Neural cell (in vitro differentiated cells): Measurements from ENCODE around the gene SGCD. TPM values are rescaled to one million over a fixed set of nuclear protein-coding genes. Genes with fewer than 3 reads are reported as not detected.

Source experiments
- H2AFZ ChIP-seq: fragments of 200-600, 300-800 bp; sonication (generic), shearing (Covaris generic); 2 replicates; pipeline ENCODE4 v1.6.0; 2014; ENCODE audit warnings: low read depth, mild to moderate bottlenecking, antibody characterized with exemption, low read length, moderate library complexity
- H3F3A ChIP-seq: fragments of 200-600 bp; shearing (Covaris generic); 2 replicates; pipeline ENCODE4 v1.6.1; 2016; ENCODE audit warnings: mild to moderate bottlenecking, moderate library complexity, mixed read lengths, antibody characterized with exemption, low read length; ENCODE audit not compliant: insufficient read depth, poor library complexity, severe bottlenecking
- H3K27ac ChIP-seq: fragments of 200-600, 300-800 bp; sonication (generic), shearing (Covaris generic); 2 replicates; pipeline ENCODE4 v1.5.1; 2014; ENCODE audit warnings: mild to moderate bottlenecking, low read length, moderate library complexity
- H3K27me3 ChIP-seq: fragments of 300-800, 200-600 bp; sonication (generic), shearing (Covaris generic); 2 replicates; pipeline ENCODE4 v1.6.0; 2014; ENCODE audit warnings: mild to moderate bottlenecking, low read depth, low read length, moderate library complexity; ENCODE audit not compliant: insufficient read depth
- H3K36me3 ChIP-seq: fragments of 300-800, 200-600 bp; sonication (generic), shearing (Covaris generic); 2 replicates; pipeline ENCODE4 v1.5.1; 2014; ENCODE audit warnings: mild to moderate bottlenecking, antibody characterized with exemption, low read length, moderate library complexity; ENCODE audit not compliant: insufficient read depth
- H3K4me2 ChIP-seq: fragments of 300-800, 200-600 bp; sonication (generic), shearing (Covaris generic); 2 replicates; pipeline ENCODE4 v1.6.0; 2014; ENCODE audit warnings: mild to moderate bottlenecking, low read length
- H3K4me3 ChIP-seq: fragments of 300-800, 200-600 bp; sonication (generic), shearing (Covaris generic); 2 replicates; pipeline ENCODE4 v1.5.1; 2014; ENCODE audit warnings: mild to moderate bottlenecking, low read length, moderate library complexity
- H3K79me2 ChIP-seq: fragments of 200-600 bp; shearing (Covaris generic); replicated peaks from 2 replicates; pipeline ENCODE4 v1.6.0; 2014; ENCODE audit warnings: mild to moderate bottlenecking, low read length, moderate library complexity; ENCODE audit not compliant: insufficient read depth
- H3K9ac ChIP-seq: fragments of 300-800, 200-600 bp; sonication (generic), shearing (Covaris generic); 2 replicates; pipeline ENCODE4 v1.6.1; 2016; ENCODE audit warnings: mild to moderate bottlenecking, low read length, mixed read lengths
- H3K9me2 ChIP-seq: fragments of 200-600 bp; shearing (Covaris generic); 2 replicates; pipeline ENCODE4 v1.6.1; 2016; ENCODE audit warnings: mild to moderate bottlenecking, low read length, mixed read lengths; ENCODE audit not compliant: insufficient read depth
- H3K9me3 ChIP-seq: fragments of 200-600, 300-800 bp; sonication (generic), shearing (Covaris generic); 2 replicates; pipeline ENCODE4 v1.6.1; 2016; ENCODE audit warnings: mild to moderate bottlenecking, mixed run types, low read length, moderate library complexity, mixed read lengths
- H4K20me1 ChIP-seq: fragments of 200-600 bp; shearing (Covaris generic); 2 replicates; pipeline ENCODE4 v1.6.1; 2016; ENCODE audit warnings: mild to moderate bottlenecking, mixed run types; ENCODE audit not compliant: insufficient read depth
- EP300 ChIP-seq: fragments of 450-650 bp; conservative IDR thresholded peaks from 2 replicates; pipeline ENCODE4 v1.6.1; 2014; ENCODE audit warnings: antibody characterized with exemption, mild to moderate bottlenecking, moderate library complexity; ENCODE audit not compliant: poor library complexity, severe bottlenecking
- EZH2 ChIP-seq: fragments of 200-600, 300-800 bp; shearing (Covaris generic), sonication (generic); IDR thresholded peaks from 2 replicates; pipeline ENCODE4 v1.6.1; 2014; ENCODE audit warnings: antibody characterized with exemption, low read length, borderline replicate concordance, mild to moderate bottlenecking; ENCODE audit not compliant: insufficient read depth, poor library complexity, severe bottlenecking
- MXI1 ChIP-seq: fragments of 450-650 bp; conservative IDR thresholded peaks from 2 replicates; pipeline ENCODE4 v1.6.1; 2014; ENCODE audit warnings: antibody characterized with exemption, mild to moderate bottlenecking; ENCODE audit not compliant: poor library complexity, severe bottlenecking
- POLR2AphosphoS5 ChIP-seq: IDR thresholded peaks from 2 replicates; pipeline ENCODE4 v1.6.1; 2012
- RAD21 ChIP-seq: fragments of 450-650 bp; conservative IDR thresholded peaks from 2 replicates; pipeline ENCODE4 v1.6.1; 2014; ENCODE audit warnings: antibody characterized with exemption, mild to moderate bottlenecking, moderate library complexity
- SMC3 ChIP-seq: fragments of 450-650 bp; conservative IDR thresholded peaks from 2 replicates; pipeline ENCODE4 v1.6.1; 2014; ENCODE audit warnings: antibody characterized with exemption, mild to moderate bottlenecking, moderate library complexity; ENCODE audit not compliant: poor library complexity
- TAF1 ChIP-seq: IDR thresholded peaks from 2 replicates; pipeline ENCODE4 v1.6.1; 2012; ENCODE audit warnings: low read depth
- polyA plus RNA-seq: library from polyadenylated mRNA; depleted of rRNA; stranded (reverse); fragments of >200 nt; gene quantifications from 2 replicates; pipeline ENCODE4 v1.2.3, GENCODE V29; 2014
- TF ChIP-seq, protein P1 (sequence below): fragments of 450-650 bp; IDR thresholded peaks from 2 replicates; pipeline ENCODE4 v1.5.1; 2014; ENCODE audit warnings: antibody characterized with exemption, mild to moderate bottlenecking, moderate library complexity; ENCODE audit not compliant: poor library complexity, severe bottlenecking
- TF ChIP-seq, protein P2 (sequence below): IDR thresholded peaks from 2 replicates; pipeline ENCODE4 v1.6.1; 2012; ENCODE audit warnings: borderline replicate concordance

Gene SGCD
- polyA plus RNA-seq, 1 donor from 2014 or later: 3.4 TPM

DNA sequence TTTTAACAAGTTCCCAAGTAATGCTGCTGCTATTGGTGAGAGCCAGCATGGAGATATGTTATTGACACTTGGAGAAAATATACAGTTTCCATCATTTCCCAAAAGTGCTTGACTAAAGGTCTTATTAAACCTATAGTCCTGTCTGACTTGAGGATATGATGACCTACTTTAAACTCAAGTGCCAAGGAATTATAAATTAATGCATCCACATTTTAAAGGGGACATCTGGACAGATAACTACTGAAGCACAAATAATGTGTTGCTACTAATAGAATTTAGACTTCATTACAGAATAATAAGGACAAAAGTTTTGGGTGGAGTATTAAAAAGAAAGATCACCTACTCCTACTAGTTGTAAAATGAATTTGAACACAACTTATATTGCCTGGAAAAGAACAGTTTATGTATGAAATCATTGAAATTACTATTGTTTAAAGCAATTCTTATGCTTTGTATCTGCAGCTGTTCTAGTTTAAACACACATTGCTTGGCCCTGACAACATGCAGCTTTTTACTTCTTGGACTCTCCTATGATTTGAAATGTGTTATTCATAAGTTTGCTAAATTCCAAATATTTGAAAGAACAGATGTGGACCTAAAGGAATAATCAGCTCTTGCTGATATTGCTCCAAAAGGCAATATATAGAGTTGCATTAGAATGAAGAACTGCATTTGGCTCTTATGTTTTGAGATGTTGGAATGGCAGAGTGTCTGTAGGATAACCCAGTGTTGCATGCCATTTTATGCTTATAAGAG lies 73.4 kb downstream of the SGCD start:
- no peak overlapping the region for H3K9ac ChIP-seq
- TF ChIP-seq EP300 (no peak), TAF1 (no peak), EZH2 (no peak), SMC3 (no peak), RAD21 (no peak), MXI1 (no peak), POLR2AphosphoS5 (no peak)
- TF ChIP-seq, protein P1, sequence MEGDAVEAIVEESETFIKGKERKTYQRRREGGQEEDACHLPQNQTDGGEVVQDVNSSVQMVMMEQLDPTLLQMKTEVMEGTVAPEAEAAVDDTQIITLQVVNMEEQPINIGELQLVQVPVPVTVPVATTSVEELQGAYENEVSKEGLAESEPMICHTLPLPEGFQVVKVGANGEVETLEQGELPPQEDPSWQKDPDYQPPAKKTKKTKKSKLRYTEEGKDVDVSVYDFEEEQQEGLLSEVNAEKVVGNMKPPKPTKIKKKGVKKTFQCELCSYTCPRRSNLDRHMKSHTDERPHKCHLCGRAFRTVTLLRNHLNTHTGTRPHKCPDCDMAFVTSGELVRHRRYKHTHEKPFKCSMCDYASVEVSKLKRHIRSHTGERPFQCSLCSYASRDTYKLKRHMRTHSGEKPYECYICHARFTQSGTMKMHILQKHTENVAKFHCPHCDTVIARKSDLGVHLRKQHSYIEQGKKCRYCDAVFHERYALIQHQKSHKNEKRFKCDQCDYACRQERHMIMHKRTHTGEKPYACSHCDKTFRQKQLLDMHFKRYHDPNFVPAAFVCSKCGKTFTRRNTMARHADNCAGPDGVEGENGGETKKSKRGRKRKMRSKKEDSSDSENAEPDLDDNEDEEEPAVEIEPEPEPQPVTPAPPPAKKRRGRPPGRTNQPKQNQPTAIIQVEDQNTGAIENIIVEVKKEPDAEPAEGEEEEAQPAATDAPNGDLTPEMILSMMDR: no peak
- TF ChIP-seq, protein P2, sequence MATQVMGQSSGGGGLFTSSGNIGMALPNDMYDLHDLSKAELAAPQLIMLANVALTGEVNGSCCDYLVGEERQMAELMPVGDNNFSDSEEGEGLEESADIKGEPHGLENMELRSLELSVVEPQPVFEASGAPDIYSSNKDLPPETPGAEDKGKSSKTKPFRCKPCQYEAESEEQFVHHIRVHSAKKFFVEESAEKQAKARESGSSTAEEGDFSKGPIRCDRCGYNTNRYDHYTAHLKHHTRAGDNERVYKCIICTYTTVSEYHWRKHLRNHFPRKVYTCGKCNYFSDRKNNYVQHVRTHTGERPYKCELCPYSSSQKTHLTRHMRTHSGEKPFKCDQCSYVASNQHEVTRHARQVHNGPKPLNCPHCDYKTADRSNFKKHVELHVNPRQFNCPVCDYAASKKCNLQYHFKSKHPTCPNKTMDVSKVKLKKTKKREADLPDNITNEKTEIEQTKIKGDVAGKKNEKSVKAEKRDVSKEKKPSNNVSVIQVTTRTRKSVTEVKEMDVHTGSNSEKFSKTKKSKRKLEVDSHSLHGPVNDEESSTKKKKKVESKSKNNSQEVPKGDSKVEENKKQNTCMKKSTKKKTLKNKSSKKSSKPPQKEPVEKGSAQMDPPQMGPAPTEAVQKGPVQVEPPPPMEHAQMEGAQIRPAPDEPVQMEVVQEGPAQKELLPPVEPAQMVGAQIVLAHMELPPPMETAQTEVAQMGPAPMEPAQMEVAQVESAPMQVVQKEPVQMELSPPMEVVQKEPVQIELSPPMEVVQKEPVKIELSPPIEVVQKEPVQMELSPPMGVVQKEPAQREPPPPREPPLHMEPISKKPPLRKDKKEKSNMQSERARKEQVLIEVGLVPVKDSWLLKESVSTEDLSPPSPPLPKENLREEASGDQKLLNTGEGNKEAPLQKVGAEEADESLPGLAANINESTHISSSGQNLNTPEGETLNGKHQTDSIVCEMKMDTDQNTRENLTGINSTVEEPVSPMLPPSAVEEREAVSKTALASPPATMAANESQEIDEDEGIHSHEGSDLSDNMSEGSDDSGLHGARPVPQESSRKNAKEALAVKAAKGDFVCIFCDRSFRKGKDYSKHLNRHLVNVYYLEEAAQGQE: no peak
- H3K4me3 ChIP-seq: no peak overlapping the region
- H4K20me1 ChIP-seq: no peaks in the 10 kb centered on the region
- H2AFZ ChIP-seq: no peak overlapping the region
- no peaks in the 10 kb centered on the region for H3K36me3 ChIP-seq
- no peaks in the 10 kb centered on the region for H3K9me3 ChIP-seq
- no peaks in the 10 kb centered on the region for H3K27me3 ChIP-seq
- no peaks in the 10 kb centered on the region for H3F3A ChIP-seq
- H3K27ac ChIP-seq: no peak overlapping the region
- no peaks in the 10 kb centered on the region for H3K79me2 ChIP-seq
- no peaks in the 10 kb centered on the region for H3K9me2 ChIP-seq
- no peak overlapping the region for H3K4me2 ChIP-seq

DNA sequence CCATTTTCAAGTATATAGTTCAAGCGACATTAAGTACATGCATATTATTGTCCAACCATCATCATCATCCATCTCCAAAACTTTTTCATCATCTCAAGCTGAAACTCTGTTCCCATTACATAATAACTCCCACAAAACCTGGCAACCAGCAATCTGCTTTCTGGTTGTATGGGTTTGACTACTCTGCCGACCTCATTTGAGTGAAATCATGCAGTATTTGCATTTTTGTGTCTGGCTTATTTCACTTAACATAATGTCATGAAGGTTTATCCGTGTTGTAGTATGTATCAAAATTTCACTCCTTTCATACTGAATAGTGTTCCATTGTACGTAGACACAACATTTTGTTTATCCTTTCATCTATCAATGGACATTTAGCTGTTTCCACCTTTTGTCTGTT lies 74.8 kb downstream of the SGCD start:
- Histone ChIP-seq H3F3A (no peaks in the 10 kb centered on the region), H3K79me2 (no peaks in the 10 kb centered on the region), H3K9ac (no peak overlapping the region), H2AFZ (no peak overlapping the region), H3K4me2 (no peak overlapping the region), H3K36me3 (no peaks in the 10 kb centered on the region), H3K9me2 (no peaks in the 10 kb centered on the region), H3K27ac (no peak overlapping the region), H3K4me3 (no peak overlapping the region), H3K9me3 (no peaks in the 10 kb centered on the region), H3K27me3 (no peaks in the 10 kb centered on the region), H4K20me1 (no peaks in the 10 kb centered on the region)
- TF ChIP-seq EZH2 (no peak), EP300 (no peak), TAF1 (no peak), SMC3 (no peak)
- TF ChIP-seq, protein P1: no peak
- TF ChIP-seq, protein P2: no peak
